GM12801 (cell line): ENCODE results near the gene SUGCT.

Experiments used
- CTCF ChIP-seq: IDR thresholded peaks from one replicate; pipeline ENCODE4 v1.5.1; 2011; ENCODE audit warnings: control low read depth; ENCODE audit not compliant: insufficient read length; ENCODE audit errors: extremely low read depth

SUGCT gene

GRCh38 chr7:40883826-40884225, 749.0 kb downstream of the SUGCT start:
- TF ChIP-seq CTCF, result no peak

- TF ChIP-seq CTCF, result no peak
Observed at GRCh38 chr7:40884241-40884640, 749.4 kb downstream of the SUGCT start.

GRCh38 chr7:40885503-40885902, 750.7 kb downstream of the SUGCT start:
- TF ChIP-seq CTCF, result no peak

- TF ChIP-seq CTCF, result no peak
Observed at GRCh38 chr7:40887099-40887498, 752.3 kb downstream of the SUGCT start.

- no peak for TF ChIP-seq CTCF
Observed at GRCh38 chr7:40888499-40888898, 753.7 kb downstream of the SUGCT start.

GRCh38 chr7:40889099-40889498, 754.3 kb downstream of the SUGCT start:
- no peak for TF ChIP-seq CTCF

- no peak for TF ChIP-seq CTCF
Observed at GRCh38 chr7:40889539-40889938, 754.7 kb downstream of the SUGCT start.
